ENCODE data around the gene PITRM1. TPM values are rescaled to one million over a fixed set of nuclear protein-coding genes. Genes with fewer than 3 reads are reported as not detected.
"Not testable (repeated sequence)": the region's sequence is repeated elsewhere in the genome, so short reads cannot be mapped to it uniquely, and the experiment has no call there.

Gene PITRM1
- total and polyA plus RNA-seq, 7 experiments from 2014 or later = 35.1 to 90.8 (median 71.8) TPM

GRCh38 chr10:3195286-3195685 is 22.7 kb upstream of the PITRM1 start:
- Mint-ChIP-seq H3K27me3 (peaks cover 22 to 81% (median 31%) of the 10 kb centered on the region in 5 donors), H3K27ac (no peak overlapping the region), H3K4me1 (peaks cover 0 to 16% (median 8%) of the 10 kb centered on the region in 7 donors), H3K9me3 (no peaks in the 10 kb centered on the region), H3K36me3 (no peaks in the 10 kb centered on the region), H3K4me3 (no peak overlapping the region)
- Histone ChIP-seq H3K4me1 (ENCODE audit: control insufficient read depth in 2 of 2, insufficient read depth in 2 of 2, low read length in 2 of 2) (peaks cover 3 to 23% of the 10 kb centered on the region in 2 donors), H3K27me3 (ENCODE audit: control insufficient read depth in 2 of 2, insufficient read depth in 2 of 2, low read length in 2 of 2) (no peaks in the 10 kb centered on the region), H3K27ac (ENCODE audit: low read depth, low read length) (no peak overlapping the region), H3K4me3 (ENCODE audit: low read length) (no peak overlapping the region), H3K36me3 (ENCODE audit: control insufficient read depth in 2 of 3, insufficient read depth in 3 of 3, low read length in 3 of 3) (no peaks in the 10 kb centered on the region), H3K9me3 (ENCODE audit: control insufficient read depth in 2 of 3, low read length in 3 of 3) (no peaks in the 10 kb centered on the region)
- ATAC-seq (no peak), DNase-seq (no peak)
- ChIA-PET CTCF (interaction anchor here (0.6 to 1.2 kb wide), 2 partner anchors 1547 to 1571 kb away, joined by 3 to 4 read pairs; no protein-coding TSS in a partner anchor), POLR2A (no interaction called here)
- intact Hi-C loops (cut with micrococcal nuclease) = no loop called here

GRCh38 chr10:3194871-3195270 is 22.3 kb upstream of the PITRM1 start:
- Mint-ChIP-seq H3K27me3 (peaks cover 19 to 81% (median 28%) of the 10 kb centered on the region in 5 donors), H3K27ac (no peak overlapping the region), H3K4me1 (peaks cover 0 to 16% (median 8%) of the 10 kb centered on the region in 7 donors), H3K4me3 (no peak overlapping the region), H3K9me3 (no peaks in the 10 kb centered on the region), H3K36me3 (no peaks in the 10 kb centered on the region)
- Histone ChIP-seq H3K4me3 (ENCODE audit: low read length) (no peak overlapping the region), H3K27me3 (ENCODE audit: control insufficient read depth in 2 of 2, insufficient read depth in 2 of 2, low read length in 2 of 2) (no peaks in the 10 kb centered on the region), H3K4me1 (ENCODE audit: control insufficient read depth in 2 of 2, insufficient read depth in 2 of 2, low read length in 2 of 2) (peaks cover 3 to 23% of the 10 kb centered on the region in 2 donors), H3K27ac (ENCODE audit: low read depth, low read length) (no peak overlapping the region), H3K36me3 (ENCODE audit: control insufficient read depth in 2 of 3, insufficient read depth in 3 of 3, low read length in 3 of 3) (no peaks in the 10 kb centered on the region), H3K9me3 (ENCODE audit: control insufficient read depth in 2 of 3, low read length in 3 of 3) (no peaks in the 10 kb centered on the region)
- CTCF ChIA-PET = interaction anchor here (0.6 to 1.2 kb wide), 2 partner anchors 1547 to 1571 kb away, joined by 3 to 4 read pairs; no protein-coding TSS in a partner anchor
- intact Hi-C loops (cut with micrococcal nuclease) = loop anchor here in 1 of 2 donors (5.0 kb wide), 1 partner anchor 42 kb away; no protein-coding TSS in a partner anchor
- DNase-seq = no peak
- no peak for ATAC-seq
- POLR2A ChIA-PET = no interaction called here

- H3K4me1 ChIP-seq (ENCODE audit: control insufficient read depth in 2 of 2, insufficient read depth in 2 of 2, low read length in 2 of 2) = peaks cover 3 to 17% of the 10 kb centered on the region in 2 donors
- peaks cover 0 to 12% (median 8%) of the 10 kb centered on the region in 7 donors for H3K4me1 Mint-ChIP-seq
- H3K4me3 Mint-ChIP-seq = no peak overlapping the region
- H3K27ac ChIP-seq (ENCODE audit: low read depth, low read length) = no peak overlapping the region
- no peaks in the 10 kb centered on the region for H3K27me3 ChIP-seq (ENCODE audit: control insufficient read depth in 2 of 2, insufficient read depth in 2 of 2, low read length in 2 of 2)
- H3K9me3 Mint-ChIP-seq = no peaks in the 10 kb centered on the region
- no peak overlapping the region for H3K27ac Mint-ChIP-seq
- no peaks in the 10 kb centered on the region for H3K36me3 Mint-ChIP-seq
- H3K9me3 ChIP-seq (ENCODE audit: control insufficient read depth in 2 of 3, low read length in 3 of 3) = no peaks in the 10 kb centered on the region
- ChIA-PET CTCF (interaction anchor here (0.6 to 1.9 kb wide), 3 partner anchors 12 to 1573 kb away, joined by 3 to 7 read pairs (median 4); no protein-coding TSS in a partner anchor), POLR2A (no interaction called here)
- H3K4me3 ChIP-seq (ENCODE audit: low read length) = no peak overlapping the region
- no peak for ATAC-seq
- H3K27me3 Mint-ChIP-seq = peaks cover 12 to 82% (median 21%) of the 10 kb centered on the region in 5 donors
- intact Hi-C loops (cut with micrococcal nuclease) = loop anchor here (1.0 to 5.0 kb wide), 4 partner anchors 44 to 1574 kb away; no protein-coding TSS in a partner anchor
- H3K36me3 ChIP-seq (ENCODE audit: control insufficient read depth in 2 of 3, insufficient read depth in 3 of 3, low read length in 3 of 3) = no peaks in the 10 kb centered on the region
- DNase-seq = no peak
Observed at GRCh38 chr10:3193751-3194150, 21.2 kb upstream of the PITRM1 start.

- Histone ChIP-seq H3K36me3 (ENCODE audit: control insufficient read depth in 2 of 3, insufficient read depth in 3 of 3, low read length in 3 of 3) (no peaks in the 10 kb centered on the region), H3K27me3 (ENCODE audit: control insufficient read depth in 2 of 2, insufficient read depth in 2 of 2, low read length in 2 of 2) (no peaks in the 10 kb centered on the region), H3K4me3 (ENCODE audit: low read length) (no peak overlapping the region), H3K4me1 (ENCODE audit: control insufficient read depth in 2 of 2, insufficient read depth in 2 of 2, low read length in 2 of 2) (peaks cover 3 to 11% of the 10 kb centered on the region in 2 donors), H3K27ac (ENCODE audit: low read depth, low read length) (no peak overlapping the region), H3K9me3 (ENCODE audit: control insufficient read depth in 2 of 3, low read length in 3 of 3) (no peaks in the 10 kb centered on the region)
- ATAC-seq (peak; percentile 75), DNase-seq (peak in 5 of 9 donors; percentile 29 to 45 (median 42))
- Mint-ChIP-seq H3K9me3 (no peaks in the 10 kb centered on the region), H3K4me1 (peaks cover 0 to 9% (median 7%) of the 10 kb centered on the region in 7 donors), H3K27ac (no peak overlapping the region), H3K27me3 (peaks cover 5 to 81% (median 14%) of the 10 kb centered on the region in 5 donors), H3K36me3 (no peaks in the 10 kb centered on the region), H3K4me3 (peak overlapping the region in 4 of 10 donors; percentile 7 to 58 (median 24))
- ChIA-PET CTCF (interaction anchor here (0.6 to 1.9 kb wide), 4 partner anchors 11 to 1573 kb away, joined by 3 to 7 read pairs (median 4); no protein-coding TSS in a partner anchor), POLR2A (no interaction called here)
- intact Hi-C loops (cut with micrococcal nuclease) = loop anchor here (1.0 to 5.0 kb wide), 4 partner anchors 44 to 1574 kb away; no protein-coding TSS in a partner anchor
Observed at GRCh38 chr10:3192856-3193635, 20.5 kb upstream of the PITRM1 start.

- Mint-ChIP-seq H3K27me3 (peaks cover 0 to 75% (median 8%) of the 10 kb centered on the region in 5 donors), H3K27ac (no peak overlapping the region), H3K36me3 (no peaks in the 10 kb centered on the region), H3K4me3 (no peak overlapping the region), H3K4me1 (peaks cover 6 to 13% (median 10%) of the 10 kb centered on the region in 7 donors), H3K9me3 (no peaks in the 10 kb centered on the region)
- Histone ChIP-seq H3K4me1 (ENCODE audit: control insufficient read depth in 2 of 2, insufficient read depth in 2 of 2, low read length in 2 of 2) (no peaks in the 10 kb centered on the region), H3K4me3 (ENCODE audit: low read length) (no peak overlapping the region), H3K27ac (ENCODE audit: low read depth, low read length) (no peak overlapping the region), H3K27me3 (ENCODE audit: control insufficient read depth in 2 of 2, insufficient read depth in 2 of 2, low read length in 2 of 2) (no peaks in the 10 kb centered on the region), H3K36me3 (ENCODE audit: control insufficient read depth in 2 of 3, insufficient read depth in 3 of 3, low read length in 3 of 3) (no peaks in the 10 kb centered on the region), H3K9me3 (ENCODE audit: control insufficient read depth in 2 of 3, low read length in 3 of 3) (no peaks in the 10 kb centered on the region)
- ChIA-PET CTCF (no interaction called here), POLR2A (no interaction called here)
- intact Hi-C loops (cut with micrococcal nuclease) = loop anchor here in 1 of 2 donors (5.0 kb wide), 1 partner anchor 46 kb away; no protein-coding TSS in a partner anchor
- ATAC-seq (no peak), DNase-seq (no peak)
Observed at GRCh38 chr10:3190817-3191216, 18.2 kb upstream of the PITRM1 start.

GRCh38 chr10:3187229-3187628 is 14.6 kb upstream of the PITRM1 start:
- peaks cover 0 to 77% (median 0%) of the 10 kb centered on the region in 5 donors for H3K27me3 Mint-ChIP-seq
- H3K36me3 ChIP-seq (ENCODE audit: control insufficient read depth in 2 of 3, insufficient read depth in 3 of 3, low read length in 3 of 3); H3K27me3 ChIP-seq (ENCODE audit: control insufficient read depth in 2 of 2, insufficient read depth in 2 of 2, low read length in 2 of 2); H3K4me3 ChIP-seq (ENCODE audit: low read length); CTCF ChIA-PET; ATAC-seq; H3K9me3 Mint-ChIP-seq; H3K36me3 Mint-ChIP-seq; DNase-seq; intact Hi-C loops (cut with micrococcal nuclease); H3K4me1 ChIP-seq (ENCODE audit: control insufficient read depth in 2 of 2, insufficient read depth in 2 of 2, low read length in 2 of 2); POLR2A ChIA-PET; H3K27ac ChIP-seq (ENCODE audit: low read depth, low read length); H3K9me3 ChIP-seq (ENCODE audit: control insufficient read depth in 2 of 3, low read length in 3 of 3): not testable (repeated sequence)
- H3K27ac Mint-ChIP-seq = peak overlapping the region in 2 of 9 donors; percentile 6 to 79
- peak overlapping the region in 1 of 10 donors; percentile 17 for H3K4me3 Mint-ChIP-seq
- H3K4me1 Mint-ChIP-seq = peaks cover 6 to 16% (median 7%) of the 10 kb centered on the region in 7 donors
